ENCODE results near the gene IMMP2L.

IMMP2L gene

GRCh38 chr7:111424768-111425167, 137.5 kb downstream of the IMMP2L start:
- TF ChIP-seq, protein P1, sequence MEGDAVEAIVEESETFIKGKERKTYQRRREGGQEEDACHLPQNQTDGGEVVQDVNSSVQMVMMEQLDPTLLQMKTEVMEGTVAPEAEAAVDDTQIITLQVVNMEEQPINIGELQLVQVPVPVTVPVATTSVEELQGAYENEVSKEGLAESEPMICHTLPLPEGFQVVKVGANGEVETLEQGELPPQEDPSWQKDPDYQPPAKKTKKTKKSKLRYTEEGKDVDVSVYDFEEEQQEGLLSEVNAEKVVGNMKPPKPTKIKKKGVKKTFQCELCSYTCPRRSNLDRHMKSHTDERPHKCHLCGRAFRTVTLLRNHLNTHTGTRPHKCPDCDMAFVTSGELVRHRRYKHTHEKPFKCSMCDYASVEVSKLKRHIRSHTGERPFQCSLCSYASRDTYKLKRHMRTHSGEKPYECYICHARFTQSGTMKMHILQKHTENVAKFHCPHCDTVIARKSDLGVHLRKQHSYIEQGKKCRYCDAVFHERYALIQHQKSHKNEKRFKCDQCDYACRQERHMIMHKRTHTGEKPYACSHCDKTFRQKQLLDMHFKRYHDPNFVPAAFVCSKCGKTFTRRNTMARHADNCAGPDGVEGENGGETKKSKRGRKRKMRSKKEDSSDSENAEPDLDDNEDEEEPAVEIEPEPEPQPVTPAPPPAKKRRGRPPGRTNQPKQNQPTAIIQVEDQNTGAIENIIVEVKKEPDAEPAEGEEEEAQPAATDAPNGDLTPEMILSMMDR (IDR thresholded peaks at IDR 0.05; ENCODE audit: insufficient read depth, low read length, poor library complexity, severe bottlenecking), result no peak
- no peak for TF ChIP-seq EZH2phosphoT487 (conservative IDR thresholded peaks at IDR 0.05; ENCODE audit: low read length)
- H3K4me2 ChIP-seq (ENCODE audit: low read depth, low read length, poor library complexity, severe bottlenecking), result no peak overlapping the region
- no peaks in the 10 kb centered on the region for H3K79me2 ChIP-seq (ENCODE audit: insufficient read depth, low read length)
- no peaks in the 10 kb centered on the region for H4K20me1 ChIP-seq (ENCODE audit: low read depth, low read length)
- no peaks in the 10 kb centered on the region for H3K36me3 ChIP-seq (ENCODE audit: low read length)
- H3K27ac ChIP-seq (ENCODE audit: low read depth, low read length), result no peak overlapping the region
- no peaks in the 10 kb centered on the region for H3K9me3 ChIP-seq (ENCODE audit: insufficient read depth, low read length)
- H3K9ac ChIP-seq (ENCODE audit: low read length), result no peak overlapping the region
- H3K9me2 ChIP-seq (replicated peaks; ENCODE audit: insufficient read depth, low read length), result no peaks in the 10 kb centered on the region
- H2AFZ ChIP-seq (ENCODE audit: low read depth, low read length, severe bottlenecking), result no peak overlapping the region
- no peak overlapping the region for H3K4me3 ChIP-seq (ENCODE audit: insufficient read depth, low read length, poor library complexity, severe bottlenecking)
- no peaks in the 10 kb centered on the region for H3F3A ChIP-seq (ENCODE audit: insufficient read depth)
- H3K27me3 ChIP-seq (ENCODE audit: low read length), result no peaks in the 10 kb centered on the region

- Histone ChIP-seq H4K20me1 (ENCODE audit: low read depth, low read length) (no peaks in the 10 kb centered on the region), H3K9ac (ENCODE audit: low read length) (no peak overlapping the region), H3K4me2 (ENCODE audit: low read depth, low read length, poor library complexity, severe bottlenecking) (no peak overlapping the region)
Measured at GRCh38 chr7:111414374-111414773, 147.9 kb downstream of the IMMP2L start.

GRCh38 chr7:111413739-111414138, 148.6 kb downstream of the IMMP2L start:
- Histone ChIP-seq H3K27me3 (ENCODE audit: low read length) (no peaks in the 10 kb centered on the region), H3K79me2 (ENCODE audit: insufficient read depth, low read length) (no peaks in the 10 kb centered on the region), H3K4me2 (ENCODE audit: low read depth, low read length, poor library complexity, severe bottlenecking) (no peak overlapping the region), H4K20me1 (ENCODE audit: low read depth, low read length) (no peaks in the 10 kb centered on the region), H3K9me3 (ENCODE audit: insufficient read depth, low read length) (no peaks in the 10 kb centered on the region), H3K9me2 (replicated peaks; ENCODE audit: insufficient read depth, low read length) (no peaks in the 10 kb centered on the region), H3K9ac (ENCODE audit: low read length) (no peak overlapping the region), H3K4me3 (ENCODE audit: insufficient read depth, low read length, poor library complexity, severe bottlenecking) (no peak overlapping the region), H3K36me3 (ENCODE audit: low read length) (no peaks in the 10 kb centered on the region), H2AFZ (ENCODE audit: low read depth, low read length, severe bottlenecking) (no peak overlapping the region), H3F3A (ENCODE audit: insufficient read depth) (no peaks in the 10 kb centered on the region), H3K27ac (ENCODE audit: low read depth, low read length) (no peak overlapping the region)
- TF ChIP-seq, protein P1 (IDR thresholded peaks at IDR 0.05; ENCODE audit: insufficient read depth, low read length, poor library complexity, severe bottlenecking), result no peak
- TF ChIP-seq EZH2phosphoT487 (conservative IDR thresholded peaks at IDR 0.05; ENCODE audit: low read length), result no peak

More at GRCh38 chr7:111414374-111414773, 147.9 kb downstream of the IMMP2L start:
- H3K36me3 ChIP-seq (ENCODE audit: low read length), result no peaks in the 10 kb centered on the region
- H3K9me2 ChIP-seq (replicated peaks; ENCODE audit: insufficient read depth, low read length), result no peaks in the 10 kb centered on the region
- no peak overlapping the region for H3K27ac ChIP-seq (ENCODE audit: low read depth, low read length)
- no peaks in the 10 kb centered on the region for H3K9me3 ChIP-seq (ENCODE audit: insufficient read depth, low read length)
- H3K27me3 ChIP-seq (ENCODE audit: low read length), result no peaks in the 10 kb centered on the region
- no peak overlapping the region for H3K4me3 ChIP-seq (ENCODE audit: insufficient read depth, low read length, poor library complexity, severe bottlenecking)
- H3F3A ChIP-seq (ENCODE audit: insufficient read depth), result no peaks in the 10 kb centered on the region
- H2AFZ ChIP-seq (ENCODE audit: low read depth, low read length, severe bottlenecking), result no peak overlapping the region
- no peaks in the 10 kb centered on the region for H3K79me2 ChIP-seq (ENCODE audit: insufficient read depth, low read length)
- TF ChIP-seq EZH2phosphoT487 (conservative IDR thresholded peaks at IDR 0.05; ENCODE audit: low read length), result no peak

DNA sequence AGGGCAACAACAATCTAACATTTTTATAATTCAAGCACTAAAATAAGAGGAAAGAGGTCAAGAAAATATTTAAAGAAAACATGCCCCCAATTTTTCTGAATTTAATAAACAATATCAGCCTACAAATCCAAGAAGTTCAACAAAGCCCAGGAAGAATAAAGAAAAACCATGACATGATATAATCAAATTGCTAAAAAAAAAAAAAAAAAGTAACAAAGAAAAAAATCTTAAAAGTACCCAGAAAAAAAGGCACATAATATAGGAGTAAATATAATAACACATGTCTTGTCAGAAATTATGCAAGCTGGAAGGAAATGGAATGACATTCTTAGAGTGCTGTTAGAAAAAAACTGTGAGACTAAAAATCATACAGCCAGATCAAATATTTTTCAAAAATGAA, 151.4 kb downstream of the IMMP2L start:
- H3K4me2 ChIP-seq (ENCODE audit: low read depth, low read length, poor library complexity, severe bottlenecking), result no peak overlapping the region
- H3K9me3 ChIP-seq (ENCODE audit: insufficient read depth, low read length), result no peaks in the 10 kb centered on the region
- no peaks in the 10 kb centered on the region for H3K79me2 ChIP-seq (ENCODE audit: insufficient read depth, low read length)
- no peaks in the 10 kb centered on the region for H3K9me2 ChIP-seq (replicated peaks; ENCODE audit: insufficient read depth, low read length)
- no peaks in the 10 kb centered on the region for H3F3A ChIP-seq (ENCODE audit: insufficient read depth)
- no peaks in the 10 kb centered on the region for H3K27me3 ChIP-seq (ENCODE audit: low read length)
- H4K20me1 ChIP-seq (ENCODE audit: low read depth, low read length), result no peaks in the 10 kb centered on the region
- H3K36me3 ChIP-seq (ENCODE audit: low read length), result no peaks in the 10 kb centered on the region
- TF ChIP-seq, protein P1 (IDR thresholded peaks at IDR 0.05; ENCODE audit: insufficient read depth, low read length, poor library complexity, severe bottlenecking), result no peak
- no peak for TF ChIP-seq EZH2phosphoT487 (conservative IDR thresholded peaks at IDR 0.05; ENCODE audit: low read length)
- no peak overlapping the region for H3K9ac ChIP-seq (ENCODE audit: low read length)
- no peak overlapping the region for H2AFZ ChIP-seq (ENCODE audit: low read depth, low read length, severe bottlenecking)
- no peak overlapping the region for H3K27ac ChIP-seq (ENCODE audit: low read depth, low read length)
- no peak overlapping the region for H3K4me3 ChIP-seq (ENCODE audit: insufficient read depth, low read length, poor library complexity, severe bottlenecking)

Measured in SU-DHL-6 (cell line).